Left lung (tissue), 10 donors: ENCODE results near the gene PAX7. TPM values are rescaled to one million over a fixed set of nuclear protein-coding genes. Genes with fewer than 3 reads are reported as not detected.

ENCODE experiments used
- ATAC-seq: fragments of 200-7000 bp; cut with Tn5 transposase; one replicate; pipeline ENCODE4 v1.9.1; 2020; ENCODE audit warnings: moderate library complexity
- DNase-seq, 4 donors: peaks; one replicate each; pipeline ENCODE4 v3.0.0-alpha.2; 2013 to 2020
- H3K27ac ChIP-seq, 2 donors: fragments of 200-600 bp; sonication (generic) in 1 of 2; one replicate each; pipeline versions ENCODE4 v1.5.0 to v1.8.0; 2020 to 2021
- H3K27me3 ChIP-seq, 2 donors: fragments of 200-600 bp; sonication (generic) in 1 of 2; one replicate each; pipeline versions ENCODE4 v1.5.0 to v1.8.0; 2020 to 2021
- H3K36me3 ChIP-seq, 2 donors: fragments of 200-600 bp; sonication (generic) in 1 of 2; one replicate each; pipeline versions ENCODE4 v1.5.0 to v1.8.0; 2020 to 2021
- H3K4me1 ChIP-seq, 2 donors: fragments of 200-600 bp; one replicate each; pipeline ENCODE4 v1.8.0; 2021
- H3K4me3 ChIP-seq, 2 donors: fragments of 200-600 bp; sonication (generic) in 1 of 2; one replicate each; pipeline versions ENCODE4 v1.5.0 to v1.8.0; 2020 to 2021; ENCODE audit warnings: mild to moderate bottlenecking in 1 of 2
- H3K9me3 ChIP-seq, 2 donors: fragments of 200-600 bp; sonication (generic) in 1 of 2; one replicate each; pipeline versions ENCODE4 v1.5.0 to v1.8.0; 2020 to 2021
- intact Hi-C, 2 donors: fragments of 100-400 bp; cut with DNase I; formaldehyde crosslinking; loops; one replicate each; pipeline versions ENCODE4 v1.11.2 to v1.14.2; 2022
- polyA plus RNA-seq, 6 donors: library from polyadenylated mRNA; unstranded; fragments of 120-200 nt; gene quantifications; one replicate each; pipeline ENCODE4 v1.2.1, GENCODE V29; 2013; ENCODE audit not compliant: insufficient read length in 6 of 6
- total RNA-seq, 2 donors: library from RNA; stranded (reverse); fragmentation: NEBNext Ultra II Directional; extraction: Animal tissue kit (Norgen Biotek cat#: 25700); gene quantifications; one replicate each; pipeline ENCODE4 v1.2.1, GENCODE V29; 2021
- TF ChIP-seq, protein P1 (sequence below), 2 donors: fragments of 200-600 bp; sonication (generic) in 1 of 2; IDR thresholded peaks; one replicate each; pipeline versions ENCODE4 v1.5.0 to v1.8.0; 2021; ENCODE audit warnings: antibody characterized with exemption in 2 of 2
- donor health status: DM: no; HTN: yes; CAD: no.
- donor health status: DM: no; HTN: no; CAD: no.

The PAX7 gene
- total and polyA plus RNA-seq, 8 donors: 0.03 TPM; not detected in 7

DNA sequence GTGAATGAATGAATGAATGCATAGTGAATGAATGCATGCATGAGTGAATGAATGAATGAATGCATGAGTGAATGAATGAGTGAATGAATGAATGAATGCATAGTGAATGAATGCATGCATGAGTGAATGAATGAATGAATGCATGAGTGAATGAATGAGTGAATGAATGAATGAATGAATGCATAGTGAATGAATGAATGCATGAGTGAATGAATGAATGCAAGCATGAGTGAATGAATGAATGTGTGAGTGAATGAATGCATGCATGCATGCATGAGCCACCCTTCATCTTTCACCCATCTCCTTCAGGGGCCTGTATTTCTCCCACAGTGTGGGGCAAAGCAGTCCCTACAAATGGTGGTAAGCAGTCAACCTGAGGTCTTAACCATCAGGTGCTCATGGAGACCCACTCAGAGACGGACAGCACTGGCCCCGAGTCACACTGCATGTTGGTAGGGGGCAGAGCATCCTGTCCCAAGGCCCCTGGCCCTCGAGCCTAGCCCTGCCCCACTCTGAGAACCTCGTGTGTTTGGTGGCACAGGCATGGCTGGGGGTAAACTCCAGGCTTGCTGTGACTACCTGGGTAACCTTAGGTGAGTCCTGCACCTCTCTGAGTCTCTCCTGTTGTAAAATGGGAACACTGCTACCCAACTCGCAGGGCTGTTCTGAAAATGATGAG is 28.0 kb upstream of the PAX7 start:
- Histone ChIP-seq H3K36me3 (no peaks in the 10 kb centered on the region), H3K9me3 (no peaks in the 10 kb centered on the region), H3K4me3 (no peak overlapping the region), H3K27ac (no peak overlapping the region), H3K4me1 (no peaks in the 10 kb centered on the region), H3K27me3 (peaks cover 10 to 68% of the 10 kb centered on the region in 2 donors)
- intact Hi-C loops: no loop called here
- TF ChIP-seq, protein P1, sequence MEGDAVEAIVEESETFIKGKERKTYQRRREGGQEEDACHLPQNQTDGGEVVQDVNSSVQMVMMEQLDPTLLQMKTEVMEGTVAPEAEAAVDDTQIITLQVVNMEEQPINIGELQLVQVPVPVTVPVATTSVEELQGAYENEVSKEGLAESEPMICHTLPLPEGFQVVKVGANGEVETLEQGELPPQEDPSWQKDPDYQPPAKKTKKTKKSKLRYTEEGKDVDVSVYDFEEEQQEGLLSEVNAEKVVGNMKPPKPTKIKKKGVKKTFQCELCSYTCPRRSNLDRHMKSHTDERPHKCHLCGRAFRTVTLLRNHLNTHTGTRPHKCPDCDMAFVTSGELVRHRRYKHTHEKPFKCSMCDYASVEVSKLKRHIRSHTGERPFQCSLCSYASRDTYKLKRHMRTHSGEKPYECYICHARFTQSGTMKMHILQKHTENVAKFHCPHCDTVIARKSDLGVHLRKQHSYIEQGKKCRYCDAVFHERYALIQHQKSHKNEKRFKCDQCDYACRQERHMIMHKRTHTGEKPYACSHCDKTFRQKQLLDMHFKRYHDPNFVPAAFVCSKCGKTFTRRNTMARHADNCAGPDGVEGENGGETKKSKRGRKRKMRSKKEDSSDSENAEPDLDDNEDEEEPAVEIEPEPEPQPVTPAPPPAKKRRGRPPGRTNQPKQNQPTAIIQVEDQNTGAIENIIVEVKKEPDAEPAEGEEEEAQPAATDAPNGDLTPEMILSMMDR (IDR thresholded peaks at IDR 0.05): no peak
- ATAC-seq: no peak
- no peak for DNase-seq

DNA sequence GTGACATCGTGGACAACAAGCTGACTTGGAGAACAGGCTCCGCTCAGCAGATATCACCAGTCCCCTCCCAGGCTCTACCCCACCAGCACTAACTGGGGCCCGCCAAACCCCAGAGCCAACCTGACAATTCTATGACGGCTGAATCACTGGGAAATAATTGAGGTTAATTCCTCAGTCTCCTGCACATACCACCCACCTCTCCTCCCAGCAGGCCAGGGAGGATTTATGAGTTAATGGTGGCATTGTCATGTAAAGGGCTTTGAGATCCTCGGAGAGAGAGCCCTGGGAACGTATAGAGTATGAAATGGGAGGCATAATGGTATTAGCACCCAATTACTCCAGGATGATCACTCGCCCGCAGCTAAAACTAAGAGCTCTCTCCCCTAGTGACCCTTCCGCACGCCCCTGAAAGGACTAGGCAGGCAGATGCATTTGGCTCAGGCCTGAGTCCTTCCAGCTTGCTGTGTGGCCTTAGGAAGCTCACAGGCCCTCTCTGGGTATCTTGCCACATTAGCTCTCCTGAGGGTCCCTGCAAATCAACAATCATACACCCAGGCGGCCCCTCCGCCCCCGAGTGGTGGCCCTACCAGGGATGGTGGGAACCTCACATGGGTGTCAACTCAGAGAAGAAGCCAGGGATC is 27.3 kb upstream of the PAX7 start:
- H3K27ac ChIP-seq: no peak overlapping the region
- no peak for ATAC-seq

DNA sequence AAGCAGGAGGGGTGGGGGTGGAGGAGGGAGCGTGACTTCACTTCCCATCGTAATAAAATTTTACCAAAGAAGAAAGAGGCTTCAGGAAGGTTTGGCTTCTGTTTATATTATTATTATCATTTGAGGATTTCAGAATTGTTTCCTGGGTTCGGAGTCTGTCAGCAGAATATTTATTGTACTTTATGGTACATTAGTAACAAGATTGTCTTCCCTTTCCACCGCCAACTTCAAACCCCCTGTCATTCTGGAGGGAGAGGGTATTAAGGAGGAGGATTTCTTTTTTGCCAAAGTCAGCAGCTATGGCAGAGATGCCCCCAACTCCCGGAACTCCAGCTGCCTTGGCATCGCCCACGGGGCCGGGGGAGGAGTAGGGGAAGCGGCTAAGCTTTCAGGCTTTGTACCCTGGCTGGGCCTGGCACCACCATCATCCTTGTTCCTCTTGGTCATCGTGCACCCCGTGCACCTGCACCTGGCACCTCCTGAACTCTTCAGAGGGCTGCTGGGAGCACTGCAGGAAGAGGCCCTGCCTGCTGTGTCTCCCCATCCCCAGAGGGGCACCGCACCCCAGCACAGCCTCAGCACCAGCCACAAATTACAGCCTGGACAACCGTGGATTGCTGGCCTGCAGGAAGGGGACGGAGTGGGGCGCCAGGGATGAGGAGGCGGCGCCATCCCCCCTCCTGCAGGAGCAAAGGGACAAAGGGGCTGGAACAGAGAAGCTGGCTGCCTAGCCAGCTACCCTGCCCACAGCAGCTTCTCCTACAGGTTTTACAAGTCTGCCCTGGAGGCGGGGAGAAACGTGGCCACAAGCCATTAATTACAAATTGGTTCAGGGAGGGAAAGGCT is 24.0 kb upstream of the PAX7 start:
- TF ChIP-seq, protein P1 (IDR thresholded peaks at IDR 0.05): no peak
- intact Hi-C loops: no loop called here
- Histone ChIP-seq H3K27me3 (peaks cover 8 to 66% of the 10 kb centered on the region in 2 donors), H3K4me3 (no peak overlapping the region), H3K4me1 (no peaks in the 10 kb centered on the region), H3K36me3 (no peaks in the 10 kb centered on the region), H3K27ac (no peak overlapping the region), H3K9me3 (no peaks in the 10 kb centered on the region)
- ATAC-seq: no peak
- DNase-seq: no peak

More for the DNA sequence above, 27.3 kb upstream of the PAX7 start:
- Histone ChIP-seq H3K36me3 (no peaks in the 10 kb centered on the region), H3K27me3 (peaks cover 8 to 68% of the 10 kb centered on the region in 2 donors), H3K9me3 (no peaks in the 10 kb centered on the region), H3K4me3 (no peak overlapping the region), H3K4me1 (no peaks in the 10 kb centered on the region)
- intact Hi-C loops: no loop called here
- TF ChIP-seq, protein P1 (IDR thresholded peaks at IDR 0.05): no peak
- no peak for DNase-seq

DNA sequence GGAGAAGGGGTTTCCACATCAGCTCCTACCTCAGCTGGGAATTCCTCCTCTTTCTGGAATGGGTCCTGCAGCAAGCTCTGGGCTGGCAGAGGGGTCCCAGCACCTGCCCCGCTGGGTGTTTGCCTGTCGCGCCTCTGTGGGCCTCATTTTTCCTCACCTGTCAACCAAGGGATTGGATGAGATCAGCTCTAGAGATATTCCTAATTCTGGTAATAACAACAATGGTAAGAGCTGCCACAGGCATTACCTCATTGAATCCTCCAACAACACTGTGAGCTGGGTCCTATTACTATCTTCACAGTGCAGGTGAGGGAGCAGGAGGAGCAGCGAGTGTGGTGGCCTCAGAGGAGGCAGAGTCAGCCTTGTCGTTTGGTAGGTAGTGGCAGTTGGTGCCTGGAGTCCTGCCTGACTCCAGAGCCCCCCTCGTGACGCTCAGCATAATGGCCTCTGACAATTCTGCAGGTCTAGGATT is 23.3 kb upstream of the PAX7 start:
- intact Hi-C loops: no loop called here
- Histone ChIP-seq H3K4me3 (no peak overlapping the region), H3K9me3 (no peaks in the 10 kb centered on the region), H3K4me1 (no peaks in the 10 kb centered on the region), H3K27me3 (peaks cover 15 to 70% of the 10 kb centered on the region in 2 donors), H3K36me3 (no peaks in the 10 kb centered on the region), H3K27ac (no peak overlapping the region)
- DNase-seq (no peak), ATAC-seq (no peak)
- TF ChIP-seq, protein P1 (IDR thresholded peaks at IDR 0.05): no peak

DNA sequence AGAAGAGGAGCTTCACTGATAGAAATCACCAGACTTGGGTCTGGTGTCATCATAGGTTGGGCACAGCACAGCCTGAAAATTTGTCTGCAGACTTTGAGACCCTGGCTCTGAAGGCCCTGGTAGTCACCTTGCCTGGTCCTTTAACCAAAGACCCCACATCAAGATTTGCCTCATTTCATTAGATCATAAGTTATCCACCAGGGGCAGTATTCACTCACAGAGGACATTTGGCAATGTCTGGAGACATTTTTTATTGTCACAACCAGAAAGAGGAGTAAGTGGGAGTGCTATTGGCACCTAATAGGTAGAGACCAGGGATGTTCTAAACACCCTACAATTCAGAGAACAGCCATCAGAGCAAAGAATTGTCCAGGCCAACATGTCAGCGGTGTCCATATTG is 22.1 kb upstream of the PAX7 start:
- Histone ChIP-seq H3K9me3 (no peaks in the 10 kb centered on the region), H3K4me3 (no peak overlapping the region), H3K27me3 (peaks cover 19 to 82% of the 10 kb centered on the region in 2 donors), H3K36me3 (no peaks in the 10 kb centered on the region), H3K4me1 (no peaks in the 10 kb centered on the region), H3K27ac (no peak overlapping the region)
- TF ChIP-seq, protein P1 (IDR thresholded peaks at IDR 0.05): no peak
- DNase-seq (no peak), ATAC-seq (no peak)
- intact Hi-C loops: no loop called here
